ENCODE measurements around the gene DUSP3. TPM values are rescaled to one million over a fixed set of nuclear protein-coding genes. Genes with fewer than 3 reads are reported as not detected.

DUSP3 gene
- total RNA-seq, 2 donors from 2014 or later = 62.4 to 78.9 TPM

GRCh38 chr17:43736389-43736788 is 42.4 kb downstream of the DUSP3 start:
- TF ChIP-seq CTCF (IDR thresholded peaks at IDR 0.05) = no peak
- no peak for TF ChIP-seq POLR2AphosphoS5 (IDR thresholded peaks at IDR 0.05)
- TF ChIP-seq POLR2A (IDR thresholded peaks at IDR 0.05) = no peak
- no peak overlapping the region for H3K27ac ChIP-seq
- intact Hi-C loops (cut with DNase I) = no loop called here
- H3K36me3 ChIP-seq = no peaks in the 10 kb centered on the region
- H3K4me1 ChIP-seq (replicated peaks) = no peaks in the 10 kb centered on the region
- no peak for DNase-seq (ENCODE audit: low spot score)
- H3K9me3 ChIP-seq = no peaks in the 10 kb centered on the region
- H3K27me3 ChIP-seq (replicated peaks; ENCODE audit: insufficient read depth) = no peaks in the 10 kb centered on the region
- H3K4me3 ChIP-seq = no peak overlapping the region
- 96% methylated on average over 2 of the region's 2 CpGs for WGBS

- Histone ChIP-seq H3K4me3 (no peak overlapping the region), H3K27ac (no peak overlapping the region), H3K36me3 (no peaks in the 10 kb centered on the region), H3K9me3 (no peaks in the 10 kb centered on the region), H3K27me3 (replicated peaks; ENCODE audit: insufficient read depth) (no peaks in the 10 kb centered on the region), H3K4me1 (replicated peaks) (no peaks in the 10 kb centered on the region)
- TF ChIP-seq POLR2AphosphoS5 (IDR thresholded peaks at IDR 0.05) = no peak
- no peak for TF ChIP-seq POLR2A (IDR thresholded peaks at IDR 0.05)
- intact Hi-C loops (cut with DNase I) = no loop called here
- WGBS = 65% methylated on average over 5 of the region's 5 CpGs
- no peak for DNase-seq (ENCODE audit: low spot score)
Observed at GRCh38 chr17:43734376-43734775, 44.4 kb downstream of the DUSP3 start.

GRCh38 chr17:43733956-43734355 is 44.8 kb downstream of the DUSP3 start:
- Histone ChIP-seq H3K4me3 (no peak overlapping the region), H3K4me1 (replicated peaks) (no peaks in the 10 kb centered on the region), H3K27me3 (replicated peaks; ENCODE audit: insufficient read depth) (no peaks in the 10 kb centered on the region), H3K27ac (no peak overlapping the region), H3K9me3 (no peaks in the 10 kb centered on the region), H3K36me3 (no peaks in the 10 kb centered on the region)
- intact Hi-C loops (cut with DNase I) = no loop called here
- no peak for DNase-seq (ENCODE audit: low spot score)
- TF ChIP-seq POLR2AphosphoS5 (IDR thresholded peaks at IDR 0.05) = no peak
- no peak for TF ChIP-seq POLR2A (IDR thresholded peaks at IDR 0.05)
- TF ChIP-seq CTCF (IDR thresholded peaks at IDR 0.05) = no peak
- WGBS = 77% methylated on average over 1 of the region's 1 CpG

- H3K36me3 ChIP-seq = no peaks in the 10 kb centered on the region
- TF ChIP-seq POLR2AphosphoS5 (IDR thresholded peaks at IDR 0.05) (no peak), CTCF (IDR thresholded peaks at IDR 0.05) (no peak), POLR2A (IDR thresholded peaks at IDR 0.05) (no peak)
- H3K27ac ChIP-seq = no peak overlapping the region
- intact Hi-C loops (cut with DNase I) = no loop called here
- 100% methylated on average over 2 of the region's 2 CpGs for WGBS
- no peaks in the 10 kb centered on the region for H3K9me3 ChIP-seq
- H3K27me3 ChIP-seq (replicated peaks; ENCODE audit: insufficient read depth) = no peaks in the 10 kb centered on the region
- no peak overlapping the region for H3K4me3 ChIP-seq
- no peak for DNase-seq (ENCODE audit: low spot score)
- H3K4me1 ChIP-seq (replicated peaks) = no peaks in the 10 kb centered on the region
Observed at GRCh38 chr17:43732958-43733357, 45.8 kb downstream of the DUSP3 start.

- Histone ChIP-seq H3K27me3 (replicated peaks; ENCODE audit: insufficient read depth) (no peaks in the 10 kb centered on the region), H3K9me3 (no peaks in the 10 kb centered on the region), H3K4me3 (no peak overlapping the region), H3K36me3 (no peaks in the 10 kb centered on the region), H3K4me1 (replicated peaks) (no peaks in the 10 kb centered on the region), H3K27ac (no peak overlapping the region)
- no peak for DNase-seq (ENCODE audit: low spot score)
- intact Hi-C loops (cut with DNase I) = no loop called here
- no peak for TF ChIP-seq POLR2A (IDR thresholded peaks at IDR 0.05)
- no peak for TF ChIP-seq CTCF (IDR thresholded peaks at IDR 0.05)
- TF ChIP-seq POLR2AphosphoS5 (IDR thresholded peaks at IDR 0.05) = no peak
- 75% methylated on average over 8 of the region's 8 CpGs for WGBS
Observed at GRCh38 chr17:43728081-43728480, 50.7 kb downstream of the DUSP3 start.
